HCT116 (cell line): Measurements from ENCODE around the gene RPL3. TPM values are rescaled to one million over a fixed set of nuclear protein-coding genes. Genes with fewer than 3 reads are reported as not detected.
A peak's percentile ranks its signal among the peaks of the same experiment; 100 is the strongest.

Experiments
- ATAC-seq: fragments of 200-7000 bp; cut with Tn5 transposase; 2 replicates; pipeline ENCODE4 v1.9.1; 2020; ENCODE audit warnings: mild to moderate bottlenecking, moderate library complexity
- BruUV-seq: library from RNA; stranded (reverse); fragments of 400-500 nt; replicated peaks from 2 replicates; lab custom pipeline; 2021; lab: Mats Ljungman, UMichigan
- CTCF ChIA-PET: fragments of 300-600 bp; sonication (Branson Sonifier 250); formaldehyde crosslinking; loops from one replicate; lab custom pipeline; 2021; ENCODE audit warnings: antibody characterized with exemption; lab: Charles Lee
- POLR2A ChIA-PET: fragments of 300-600, 350-600 bp; sonication (Branson Sonifier 250); formaldehyde crosslinking; loops from one replicate; lab custom pipeline; 2021; ENCODE audit warnings: antibody characterized with exemption; lab: Charles Lee
- RAD21 ChIA-PET, 2 experiments: fragments of 300-600 bp; sonication (Branson Sonifier 250); formaldehyde crosslinking; loops; one replicate each; lab custom pipeline; 2023; ENCODE audit warnings: low total read pairs in 2 of 2; ENCODE audit not compliant: uncharacterized antibody in 2 of 2, unreplicated experiment in 2 of 2, low non-redundant PET in 1 of 2; lab: Charles Lee
- DNase-seq: peaks from one replicate; pipeline ENCODE4 v3.0.0-alpha.2; 2010; ENCODE audit warnings: low read depth, low spot score
- H2AFZ ChIP-seq: fragments of 200-600 bp; shearing (Covaris generic), sonication (generic); 2 replicates; pipeline ENCODE4 v1.6.1; 2017; ENCODE audit warnings: low read depth, mixed run types, mixed read lengths, antibody characterized with exemption, low read length; ENCODE audit not compliant: poor library complexity, severe bottlenecking
- H3K27ac ChIP-seq: 2 replicates; pipeline ENCODE4 v1.5.1; 2012; ENCODE audit warnings: low read depth, low read length
- H3K27me3 ChIP-seq: fragments of 200-600 bp; sonication (generic); 2 replicates; pipeline ENCODE4 v1.6.1; 2016; ENCODE audit warnings: mixed run types, low read length, mixed read lengths; ENCODE audit not compliant: insufficient read depth
- H3K36me3 ChIP-seq, 2 experiments: fragments of 200-500 bp in 1 of 2; fragments of 200-600 bp in 1 of 2; sonication (Bioruptor generic) in 1 of 2; sonication (generic) in 1 of 2; 2 replicates each; pipeline versions ENCODE4 v1.5.1 to v1.6.1; 2014 to 2016; ENCODE audit warnings: low read length in 2 of 2, inconsistent platforms in 1 of 2, mixed read lengths in 1 of 2, mixed run types in 1 of 2; ENCODE audit not compliant: insufficient read depth in 2 of 2, control insufficient read depth in 1 of 2
- H3K4me1 ChIP-seq, 2 experiments: fragments of 200-600 bp in 1 of 2; sonication (generic) in 1 of 2; 2 replicates each; pipeline versions ENCODE4 v1.5.1 to v1.6.1; 2012 to 2017; ENCODE audit warnings: low read length in 2 of 2, inconsistent platforms in 1 of 2, mild to moderate bottlenecking in 1 of 2, mixed read lengths in 1 of 2, mixed run types in 1 of 2, moderate library complexity in 1 of 2; ENCODE audit not compliant: insufficient read depth in 2 of 2, control insufficient read depth in 1 of 2
- H3K4me2 ChIP-seq: fragments of 200-600 bp; sonication (generic); 2 replicates; pipeline ENCODE4 v1.6.1; 2017; ENCODE audit warnings: mixed run types, low read length, mixed read lengths
- H3K4me3 ChIP-seq, 2 experiments: fragments of 200-600 bp in 1 of 2; sonication (generic) in 1 of 2; replicated peaks in 1 of 2; 2 replicates each; pipeline ENCODE4 v1.5.1; 2011 to 2016; ENCODE audit warnings: low read length in 2 of 2, control low read depth in 1 of 2, low read depth in 1 of 2, mild to moderate bottlenecking in 1 of 2, mixed read lengths in 1 of 2, mixed run types in 1 of 2
- H3K79me2 ChIP-seq: fragments of 200-600 bp; sonication (generic); 2 replicates; pipeline ENCODE4 v1.6.1; 2017; ENCODE audit warnings: mild to moderate bottlenecking, mixed run types, low read length, moderate library complexity, mixed read lengths; ENCODE audit not compliant: insufficient read depth
- H3K9ac ChIP-seq: fragments of 200-600 bp; sonication (generic); 2 replicates; pipeline ENCODE4 v1.6.1; 2016; ENCODE audit warnings: low read length, mixed read lengths
- H3K9me2 ChIP-seq: fragments of 200-600 bp; sonication (generic), shearing (Covaris generic); 2 replicates; pipeline ENCODE4 v1.6.1; 2017; ENCODE audit warnings: mixed run types, mild to moderate bottlenecking, moderate library complexity; ENCODE audit not compliant: insufficient read depth
- H3K9me3 ChIP-seq, 2 experiments: fragments of 200-500 bp in 1 of 2; fragments of 200-600 bp in 1 of 2; sonication (Bioruptor generic) in 1 of 2; sonication (generic) in 1 of 2; 2 replicates each; pipeline ENCODE4 v1.6.1; 2014 to 2017; ENCODE audit warnings: low read length in 2 of 2, mixed read lengths in 2 of 2, inconsistent platforms in 1 of 2, low read depth in 1 of 2, mild to moderate bottlenecking in 1 of 2, mixed run types in 1 of 2, moderate library complexity in 1 of 2; ENCODE audit not compliant: control insufficient read depth in 1 of 2, insufficient read depth in 1 of 2
- H4K20me1 ChIP-seq: fragments of 200-600 bp; sonication (generic), shearing (Covaris generic); 2 replicates; pipeline ENCODE4 v1.6.1; 2017; ENCODE audit warnings: mixed run types, mild to moderate bottlenecking, moderate library complexity; ENCODE audit not compliant: insufficient read depth
- ATF3 ChIP-seq: IDR thresholded peaks from 2 replicates; pipeline ENCODE4 v1.6.1; 2012
- CEBPB ChIP-seq: IDR thresholded peaks from 2 replicates; pipeline ENCODE4 v1.6.1; 2012; ENCODE audit warnings: low read depth
- CTCF ChIP-seq, 3 experiments: fragments of 200-600 bp in 1 of 3; sonication (generic) in 1 of 3; IDR thresholded peaks in 2 of 3; conservative IDR thresholded peaks in 1 of 3; 2 replicates each; pipeline ENCODE4 v1.5.1; 2012 to 2017; ENCODE audit warnings: low read depth in 2 of 3, low read length in 2 of 3, antibody characterized with exemption in 1 of 3, borderline replicate concordance in 1 of 3, control low read depth in 1 of 3, mild to moderate bottlenecking in 1 of 3, mixed read lengths in 1 of 3, mixed run types in 1 of 3, moderate library complexity in 1 of 3; ENCODE audit not compliant: insufficient read depth in 1 of 3
- EGR1 ChIP-seq: IDR thresholded peaks from 2 replicates; pipeline ENCODE4 v1.6.1; 2012; ENCODE audit warnings: low read depth
- EZH2 ChIP-seq: fragments of 200-600 bp; sonication (generic); IDR thresholded peaks from 2 replicates; pipeline ENCODE4 v1.6.1; 2017; ENCODE audit warnings: antibody characterized with exemption, mixed run types
- EZH2phosphoT487 ChIP-seq: fragments of 200-600 bp; IDR thresholded peaks from 2 replicates; pipeline ENCODE4 v1.6.1; 2018; ENCODE audit warnings: antibody characterized with exemption, borderline replicate concordance
- JUND ChIP-seq: IDR thresholded peaks from 2 replicates; pipeline ENCODE4 v1.6.1; 2012
- MAX ChIP-seq: IDR thresholded peaks from 2 replicates; pipeline ENCODE4 v1.6.1; 2012
- POLR2A ChIP-seq: IDR thresholded peaks from 2 replicates; pipeline ENCODE4 v1.7.0; 2011; ENCODE audit warnings: borderline replicate concordance; ENCODE audit not compliant: insufficient read depth, insufficient read length; ENCODE audit errors: extremely low read depth
- POLR2AphosphoS5 ChIP-seq: IDR thresholded peaks from 2 replicates; pipeline ENCODE4 v1.6.1; 2011; ENCODE audit warnings: mild to moderate bottlenecking, low read depth, low read length, moderate library complexity
- SIN3A ChIP-seq: IDR thresholded peaks from 2 replicates; pipeline ENCODE4 v1.6.1; 2012; ENCODE audit warnings: low read depth
- SP1 ChIP-seq: IDR thresholded peaks from 2 replicates; pipeline ENCODE4 v1.6.1; 2012; ENCODE audit warnings: low read depth
- SRF ChIP-seq: IDR thresholded peaks from 2 replicates; pipeline ENCODE4 v1.6.1; 2012; ENCODE audit warnings: low read depth
- TCF7L2 ChIP-seq: IDR thresholded peaks from 2 replicates; pipeline ENCODE4 v1.7.0; 2011; ENCODE audit warnings: borderline replicate concordance, inconsistent platforms; ENCODE audit not compliant: insufficient read depth, insufficient read length; ENCODE audit errors: extremely low read depth
- YY1 ChIP-seq: IDR thresholded peaks from 2 replicates; pipeline ENCODE4 v1.6.1; 2011; ENCODE audit warnings: low read length, low read depth, moderate library complexity, mild to moderate bottlenecking; ENCODE audit not compliant: insufficient replicate concordance; ENCODE audit errors: extremely low read depth
- ZBTB33 ChIP-seq: IDR thresholded peaks from 2 replicates; pipeline ENCODE4 v1.6.1; 2011; ENCODE audit warnings: mild to moderate bottlenecking, low read length, moderate library complexity; ENCODE audit not compliant: insufficient replicate concordance; ENCODE audit errors: extremely low read depth
- ZNF274 ChIP-seq: fragments of 200-500 bp; sonication (Bioruptor generic); IDR thresholded peaks from 2 replicates; pipeline ENCODE4 v1.6.1; 2014; ENCODE audit warnings: mild to moderate bottlenecking, low read depth, low read length, inconsistent platforms
- intact Hi-C: fragments of 100-400 bp; cut with micrococcal nuclease; formaldehyde crosslinking; loops from 2 replicates; pipeline ENCODE4 v1.10.0; 2022
- total RNA-seq: library from RNA; stranded (reverse); gene quantifications from one replicate; pipeline ENCODE4 v1.2.1, GENCODE V29; 2021; ENCODE audit not compliant: unreplicated experiment

RPL3 gene
- total RNA-seq, 1 experiment from 2014 or later = 2,966 TPM

- BruUV-seq = TSS peak; percentile 59
- TF ChIP-seq EZH2 (no peak), CEBPB (no peak), ZNF274 (no peak), ATF3 (no peak), POLR2AphosphoS5 (no peak), TCF7L2 (no peak), MAX (no peak), SIN3A (no peak), CTCF (IDR thresholded peaks at IDR 0.05 in 2 of 3, conservative IDR thresholded peaks at IDR 0.05 in 1 of 3; ENCODE audit: borderline replicate concordance in 1 of 3, insufficient read depth in 1 of 3, low read depth in 2 of 3, low read length in 2 of 3) (no peak), JUND (no peak), POLR2A (no peak), ZBTB33 (no peak), EZH2phosphoT487 (no peak), SP1 (no peak), YY1 (no peak), SRF (no peak), EGR1 (no peak)
- DNase-seq (no peak), ATAC-seq (no peak)
- ChIA-PET POLR2A (no interaction called here), CTCF (no interaction called here), RAD21 (no interaction called here)
- intact Hi-C loops = no loop called here
- H3K9me2 ChIP-seq = no peaks in the 10 kb centered on the region
- H3K9me3 ChIP-seq = no peaks in the 10 kb centered on the region
- peak overlapping the region; percentile 75 for H3K9ac ChIP-seq
- H3K27me3 ChIP-seq = no peaks in the 10 kb centered on the region
- H4K20me1 ChIP-seq = no peaks in the 10 kb centered on the region
- peaks cover 19 to 41% of the 10 kb centered on the region in 2 experiments; a peak in 3 of 4 replicates for H3K4me1 ChIP-seq
- no peak overlapping the region for H3K27ac ChIP-seq
- no peak overlapping the region for H2AFZ ChIP-seq
- peak overlapping the region; percentile 54 to 75 for H3K4me3 ChIP-seq
- H3K79me2 ChIP-seq = peaks cover 5% of the 10 kb centered on the region; the same call in 1 of the 2 replicates
- peak overlapping the region; percentile 91 for H3K4me2 ChIP-seq
- H3K36me3 ChIP-seq = no peaks in the 10 kb centered on the region
Measured at GRCh38 chr22:39350757-39351688, 31.6 kb upstream of the RPL3 start.
